ENCODE results near the gene HJURP. TPM values are rescaled to one million over a fixed set of nuclear protein-coding genes. Genes with fewer than 3 reads are reported as not detected.

Gene HJURP
- total RNA-seq, 1 experiment from 2014 or later, result 49.7 TPM

DNA sequence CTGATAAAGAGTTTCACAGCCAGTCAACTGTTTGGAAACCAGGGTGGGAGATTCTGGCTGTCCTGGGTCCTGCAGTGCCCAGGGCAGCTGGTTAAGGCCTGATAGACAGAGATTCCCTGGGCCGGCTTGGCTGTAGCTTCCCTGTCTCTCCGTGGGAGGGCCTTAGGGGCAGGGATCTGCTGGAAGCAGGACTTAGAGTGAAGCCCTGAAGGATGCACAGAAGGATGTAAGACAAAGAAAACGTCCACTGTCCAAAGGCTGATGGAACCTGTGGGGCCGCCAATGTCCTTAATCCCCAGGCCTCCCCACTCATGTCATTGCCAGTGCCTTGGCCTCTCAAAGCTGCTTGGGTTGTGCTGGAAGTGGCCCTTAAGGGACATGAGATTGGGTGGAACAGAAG lies 43.2 kb downstream of the HJURP start:
- Histone ChIP-seq H3K4me2 (ENCODE audit: insufficient read depth, insufficient read length, low read length) (no peak overlapping the region), H2BK20ac (ENCODE audit: low read depth, low read length, poor library complexity, severe bottlenecking) (no peak overlapping the region)

More for the DNA sequence above, 43.2 kb downstream of the HJURP start:
- Histone ChIP-seq H3T11ph (ENCODE audit: low read length) (no peak overlapping the region), H3K23ac (ENCODE audit: insufficient read length, low read depth, low read length) (no peak overlapping the region), H3K23me2 (ENCODE audit: insufficient read length, low read depth, low read length, poor library complexity, severe bottlenecking) (no peaks in the 10 kb centered on the region), H4K8ac (replicated peaks; ENCODE audit: insufficient read length, low read depth, low read length) (no peak overlapping the region), H3K27me3 (ENCODE audit: insufficient read depth, low read length) (no peaks in the 10 kb centered on the region), H2BK15ac (ENCODE audit: low read depth, low read length) (no peak overlapping the region), H3K9me3 (ENCODE audit: control insufficient read depth, low read depth, low read length) (no peaks in the 10 kb centered on the region), H2AFZ (ENCODE audit: low read length) (no peak overlapping the region), H2BK120ac (ENCODE audit: low read depth, low read length, poor library complexity, severe bottlenecking) (no peak overlapping the region), H2BK12ac (ENCODE audit: insufficient read length, low read depth, low read length) (no peak overlapping the region), H3K27ac (ENCODE audit: insufficient read length, low read depth, low read length) (no peak overlapping the region), H4K5ac (ENCODE audit: insufficient read length, low read depth, low read length) (no peak overlapping the region), H3K18ac (ENCODE audit: insufficient read length, low read depth, low read length) (no peak overlapping the region), H3K4ac (ENCODE audit: low read depth, low read length) (no peak overlapping the region), H3K4me1 (ENCODE audit: insufficient read depth, low read length) (no peaks in the 10 kb centered on the region), H3K9ac (ENCODE audit: extremely low read depth, insufficient read length, low read length) (no peak overlapping the region), H2AK5ac (ENCODE audit: insufficient read length, low read length) (no peak overlapping the region), H3K79me2 (ENCODE audit: insufficient read depth, low read length) (no peaks in the 10 kb centered on the region), H3K56ac (ENCODE audit: insufficient read length, low read depth, low read length) (no peak overlapping the region), H4K91ac (ENCODE audit: insufficient read length, low read depth, low read length) (no peak overlapping the region), H3K79me1 (ENCODE audit: insufficient read depth, low read depth, low read length, poor library complexity, severe bottlenecking) (no peaks in the 10 kb centered on the region), H3K14ac (ENCODE audit: insufficient read depth, low read length) (no peak overlapping the region), H2BK5ac (ENCODE audit: insufficient read length, low read length) (no peak overlapping the region), H4K20me1 (ENCODE audit: control insufficient read depth, insufficient read depth, insufficient read length) (no peaks in the 10 kb centered on the region)
- no CpG with 5 or more reads among the region's 4 CpGs for WGBS (ENCODE audit: extremely low coverage, insufficient read length, low lambda C conversion rate)
- peaks cover 0 to 2% of the 10 kb centered on the region in 2 experiments; a peak in 2 of 5 replicates for H3K9me3 Mint-ChIP-seq
- no peaks in the 10 kb centered on the region for H3K36me3 Mint-ChIP-seq (ENCODE audit: insufficient read depth in 1 of 3, low read depth in 3 of 3)
- H3K4me1 Mint-ChIP-seq, result no peaks in the 10 kb centered on the region
- peaks cover 15% of the 10 kb centered on the region for H3K27me3 Mint-ChIP-seq (ENCODE audit: low read depth)
- H3K4me3 Mint-ChIP-seq, result no peak overlapping the region
- no peak for DNase-seq
- H3K27ac Mint-ChIP-seq, result no peak overlapping the region
- no peak for TF ChIP-seq CTCF (conservative IDR thresholded peaks at IDR 0.05)

Measured in H9 (cell line).